ENCODE data around the gene SCFD1.
"Not testable (repeated sequence)": the region's sequence is repeated elsewhere in the genome, so short reads cannot be mapped to it uniquely, and the experiment has no call there.

The SCFD1 gene

GRCh38 chr14:30614155-30614554 is 8.0 kb upstream of the SCFD1 start:
- TF ChIP-seq CTCF (IDR thresholded peaks at IDR 0.05; ENCODE audit: low read depth, low read length, missing control alignments): no peak
- H3K4me3 ChIP-seq (replicated peaks; ENCODE audit: low read depth, low read length): no peak overlapping the region
- no peak for DNase-seq (ENCODE audit: extremely low read depth, low read depth)

- H3K4me3 ChIP-seq (replicated peaks; ENCODE audit: low read depth, low read length): no peak overlapping the region
- DNase-seq (ENCODE audit: extremely low read depth, low read depth): no peak
- no peak for TF ChIP-seq CTCF (IDR thresholded peaks at IDR 0.05; ENCODE audit: low read depth, low read length, missing control alignments)
These were observed 1.9 kb upstream of the SCFD1 start for GRCh38 chr14:30620178-30620577.

- no peak for TF ChIP-seq CTCF (IDR thresholded peaks at IDR 0.05; ENCODE audit: low read depth, low read length, missing control alignments)
- H3K4me3 ChIP-seq (replicated peaks; ENCODE audit: low read depth, low read length): peak overlapping the region; percentile 94
- DNase-seq (ENCODE audit: extremely low read depth, low read depth): no peak
These were observed 672 bp upstream of the SCFD1 start for GRCh38 chr14:30621354-30621939.

GRCh38 chr14:30623412-30624131 is 1.5 kb downstream of the SCFD1 start:
- TF ChIP-seq CTCF (IDR thresholded peaks at IDR 0.05; ENCODE audit: low read depth, low read length, missing control alignments): no peak
- H3K4me3 ChIP-seq (replicated peaks; ENCODE audit: low read depth, low read length): peak overlapping the region; percentile 94
- no peak for DNase-seq (ENCODE audit: extremely low read depth, low read depth)

GRCh38 chr14:30624132-30624423 is 2.0 kb downstream of the SCFD1 start:
- peak overlapping the region; percentile 2; the same call in 1 of the 2 replicates for H3K4me3 ChIP-seq (replicated peaks; ENCODE audit: low read depth, low read length)
- no peak for TF ChIP-seq CTCF (IDR thresholded peaks at IDR 0.05; ENCODE audit: low read depth, low read length, missing control alignments)
- DNase-seq (ENCODE audit: extremely low read depth, low read depth): no peak

- no peak overlapping the region for H3K4me3 ChIP-seq (replicated peaks; ENCODE audit: low read depth, low read length)
- DNase-seq (ENCODE audit: extremely low read depth, low read depth): no peak
- no peak for TF ChIP-seq CTCF (IDR thresholded peaks at IDR 0.05; ENCODE audit: low read depth, low read length, missing control alignments)
These were observed 3.4 kb downstream of the SCFD1 start for GRCh38 chr14:30625533-30625932.

- DNase-seq (ENCODE audit: extremely low read depth, low read depth); H3K4me3 ChIP-seq (replicated peaks; ENCODE audit: low read depth, low read length): not testable (repeated sequence)
These were observed 7.3 kb downstream of the SCFD1 start for GRCh38 chr14:30629432-30629831.

All from HFF-Myc (cell line).